Lower leg skin (tissue), 3 donors: ENCODE data around the gene NLRP3.

ENCODE experiments used
- CTCF ChIP-seq, 3 donors: fragments of 450-650 bp; IDR thresholded peaks; one replicate each; pipeline ENCODE4 v1.5.1; 2016; ENCODE audit warnings: antibody characterized with exemption in 3 of 3, mild to moderate bottlenecking in 3 of 3, moderate library complexity in 2 of 3
- POLR2A ChIP-seq, 2 donors: fragments of 450-650 bp; IDR thresholded peaks; one replicate each; pipeline ENCODE4 v1.6.1; 2016 to 2017; ENCODE audit warnings: antibody characterized with exemption in 2 of 2, mild to moderate bottlenecking in 1 of 2, moderate library complexity in 1 of 2

- TF ChIP-seq CTCF (IDR thresholded peaks at IDR 0.05) (no peak), POLR2A (IDR thresholded peaks at IDR 0.05) (no peak)
Observed at GRCh38 chr1:247487057-247487456, 71.1 kb downstream of the NLRP3 start.
